CD4-positive, alpha-beta memory T cell (primary cell): ENCODE results near the gene IL17RD. TPM values are rescaled to one million over a fixed set of nuclear protein-coding genes. Genes with fewer than 3 reads are reported as not detected.

Source experiments
- CTCF ChIA-PET: fragments of 350-600 bp; sonication (Branson Sonifier 250); formaldehyde crosslinking; loops from one replicate; lab custom pipeline; 2021; ENCODE audit warnings: inconsistent platforms; ENCODE audit not compliant: partially characterized antibody; lab: Charles Lee
- POLR2A ChIA-PET: fragments of 350-600 bp; sonication (Branson Sonifier 250); formaldehyde crosslinking; loops from one replicate; lab custom pipeline; 2021; ENCODE audit not compliant: partially characterized antibody; lab: Charles Lee
- DNase-seq, 5 donors: peaks; one replicate each; pipeline versions ENCODE4 v3.0.0 to v3.0.0-alpha.2; 2020 to 2022; ENCODE audit warnings: mixed read lengths in 1 of 5
- H3K27ac ChIP-seq: one replicate; pipeline ENCODE4 v1.7.0; 2013; ENCODE audit warnings: low read depth, low read length
- H3K27me3 ChIP-seq: 2 replicates; pipeline ENCODE4 v1.7.0; 2013; ENCODE audit warnings: mild to moderate bottlenecking, low read length, moderate library complexity; ENCODE audit not compliant: insufficient read depth
- H3K36me3 ChIP-seq: 2 replicates; pipeline ENCODE4 v1.7.0; 2013; ENCODE audit warnings: mild to moderate bottlenecking, low read length, moderate library complexity; ENCODE audit not compliant: insufficient read depth
- H3K4me1 ChIP-seq: 2 replicates; pipeline ENCODE4 v1.7.0; 2013; ENCODE audit warnings: mild to moderate bottlenecking, low read length, moderate library complexity; ENCODE audit not compliant: insufficient read depth
- H3K4me3 ChIP-seq, 2 donors: one replicate each; pipeline ENCODE4 v1.7.0; 2013; ENCODE audit warnings: low read length in 2 of 2, mild to moderate bottlenecking in 1 of 2
- H3K9me3 ChIP-seq, 2 donors: one replicate each; pipeline ENCODE4 v1.7.0; 2013; ENCODE audit warnings: low read length in 2 of 2, control low read depth in 1 of 2; ENCODE audit not compliant: control insufficient read depth in 1 of 2
- H3K27ac Mint-ChIP-seq, 7 donors: one replicate each; pipeline ENCODE4 v1.8.0; 2020 to 2021; ENCODE audit warnings: mixed read lengths in 7 of 7, mild to moderate bottlenecking in 6 of 7, inconsistent platforms in 3 of 7, moderate library complexity in 3 of 7
- H3K27me3 Mint-ChIP-seq, 2 donors: one replicate each; pipeline ENCODE4 v1.8.0; 2020 to 2021; ENCODE audit warnings: mixed read lengths in 2 of 2
- H3K36me3 Mint-ChIP-seq, 2 donors: one replicate each; pipeline ENCODE4 v1.8.0; 2020 to 2021; ENCODE audit warnings: mixed read lengths in 2 of 2, inconsistent platforms in 1 of 2, mild to moderate bottlenecking in 1 of 2
- H3K4me1 Mint-ChIP-seq, 4 donors: one replicate each; pipeline ENCODE4 v1.8.0; 2020 to 2021; ENCODE audit warnings: mixed read lengths in 4 of 4, mild to moderate bottlenecking in 1 of 4
- H3K4me3 Mint-ChIP-seq, 8 donors: one replicate each; pipeline ENCODE4 v1.8.0; 2020 to 2021; ENCODE audit warnings: mixed read lengths in 8 of 8, mild to moderate bottlenecking in 7 of 8, moderate library complexity in 6 of 8, inconsistent platforms in 3 of 8
- H3K9me3 Mint-ChIP-seq, 8 donors: one replicate each; pipeline ENCODE4 v1.8.0; 2020 to 2021; ENCODE audit warnings: mixed read lengths in 8 of 8, mild to moderate bottlenecking in 5 of 8, inconsistent platforms in 3 of 8, moderate library complexity in 1 of 8
- intact Hi-C: fragments of 100-400 bp; cut with micrococcal nuclease; formaldehyde crosslinking; loops from one replicate; pipeline ENCODE4 v1.15.1; 2023
- polyA plus RNA-seq, 2 donors: library from polyadenylated mRNA; unstranded; fragments of 300-500 nt; fragmentation: Illumina TruSeq; gene quantifications; one replicate each; pipeline ENCODE4 v1.2.3, GENCODE V29; 2021
- total RNA-seq, 2 experiments: library from RNA; stranded (reverse); gene quantifications; one replicate each; pipeline ENCODE4 v1.2.3, GENCODE V29; 2021

The IL17RD gene
- total and polyA plus RNA-seq, 4 experiments from 2014 or later, result not detected

GRCh38 chr3:57078344-57078634 is 86.9 kb downstream of the IL17RD start:
- H3K4me3 Mint-ChIP-seq, result peak overlapping the region; percentile 66 to 82 (median 76)
- Histone ChIP-seq H3K4me1 (peaks cover 10% of the 10 kb centered on the region), H3K4me3 (peak overlapping the region in 1 of 2 donors; percentile 49), H3K36me3 (no peaks in the 10 kb centered on the region), H3K9me3 (no peaks in the 10 kb centered on the region), H3K27me3 (peaks cover 24% of the 10 kb centered on the region), H3K27ac (no peak overlapping the region)
- peak overlapping the region in 1 of 7 donors; percentile 46 for H3K27ac Mint-ChIP-seq
- ChIA-PET CTCF (no interaction called here), POLR2A (no interaction called here)
- H3K9me3 Mint-ChIP-seq, result no peaks in the 10 kb centered on the region
- intact Hi-C loops, result no loop called here
- peaks cover 0 to 3% of the 10 kb centered on the region in 2 donors for H3K36me3 Mint-ChIP-seq
- DNase-seq, result peak in 4 of 5 donors; percentile 13 to 26 (median 24)
- peaks cover 31 to 54% of the 10 kb centered on the region in 2 donors for H3K27me3 Mint-ChIP-seq
- peaks cover 3 to 22% (median 8%) of the 10 kb centered on the region in 4 donors for H3K4me1 Mint-ChIP-seq

GRCh38 chr3:57077630-57078343 is 87.4 kb downstream of the IL17RD start:
- CTCF ChIA-PET, result no interaction called here
- Mint-ChIP-seq H3K4me3 (peak overlapping the region; percentile 66 to 82 (median 76)), H3K27me3 (peaks cover 34 to 54% of the 10 kb centered on the region in 2 donors), H3K9me3 (no peaks in the 10 kb centered on the region), H3K36me3 (peaks cover 0 to 3% of the 10 kb centered on the region in 2 donors), H3K27ac (peak overlapping the region in 1 of 7 donors; percentile 46), H3K4me1 (peaks cover 3 to 22% (median 8%) of the 10 kb centered on the region in 4 donors)
- no peaks in the 10 kb centered on the region for H3K9me3 ChIP-seq
- H3K27ac ChIP-seq, result no peak overlapping the region
- POLR2A ChIA-PET, result no interaction called here
- peak overlapping the region in 1 of 2 donors; percentile 49 for H3K4me3 ChIP-seq
- H3K27me3 ChIP-seq, result peaks cover 24% of the 10 kb centered on the region
- no peaks in the 10 kb centered on the region for H3K36me3 ChIP-seq
- DNase-seq, result no peak
- H3K4me1 ChIP-seq, result peaks cover 10% of the 10 kb centered on the region
- intact Hi-C loops, result no loop called here

GRCh38 chr3:57076422-57076951 is 88.7 kb downstream of the IL17RD start:
- no peak for DNase-seq
- no peaks in the 10 kb centered on the region for H3K9me3 Mint-ChIP-seq
- Histone ChIP-seq H3K27me3 (peaks cover 24% of the 10 kb centered on the region), H3K4me1 (peaks cover 10% of the 10 kb centered on the region), H3K27ac (no peak overlapping the region), H3K36me3 (no peaks in the 10 kb centered on the region), H3K4me3 (no peak overlapping the region), H3K9me3 (no peaks in the 10 kb centered on the region)
- intact Hi-C loops, result no loop called here
- ChIA-PET CTCF (no interaction called here), POLR2A (no interaction called here)
- peaks cover 3 to 22% (median 8%) of the 10 kb centered on the region in 4 donors for H3K4me1 Mint-ChIP-seq
- peak overlapping the region in 1 of 7 donors; percentile 38 for H3K27ac Mint-ChIP-seq
- peaks cover 0 to 3% of the 10 kb centered on the region in 2 donors for H3K36me3 Mint-ChIP-seq
- H3K4me3 Mint-ChIP-seq, result no peak overlapping the region
- H3K27me3 Mint-ChIP-seq, result peaks cover 39 to 53% of the 10 kb centered on the region in 2 donors

GRCh38 chr3:57074135-57074534 is 91.0 kb downstream of the IL17RD start:
- H3K27me3 Mint-ChIP-seq, result peaks cover 45 to 50% of the 10 kb centered on the region in 2 donors
- intact Hi-C loops, result no loop called here
- no peak overlapping the region for H3K4me3 Mint-ChIP-seq

GRCh38 chr3:57073628-57074027 is 91.5 kb downstream of the IL17RD start:
- ChIA-PET CTCF (no interaction called here), POLR2A (no interaction called here)
- no peaks in the 10 kb centered on the region for H3K36me3 ChIP-seq
- no peak for DNase-seq
- intact Hi-C loops, result no loop called here
- no peak overlapping the region for H3K4me3 Mint-ChIP-seq
- no peaks in the 10 kb centered on the region for H3K9me3 ChIP-seq
- H3K27ac ChIP-seq, result no peak overlapping the region
- H3K27me3 Mint-ChIP-seq, result peaks cover 45 to 51% of the 10 kb centered on the region in 2 donors
- H3K27me3 ChIP-seq, result peaks cover 24% of the 10 kb centered on the region
- peak overlapping the region in 1 of 7 donors; percentile 21 for H3K27ac Mint-ChIP-seq
- no peak overlapping the region for H3K4me3 ChIP-seq
- H3K36me3 Mint-ChIP-seq, result peaks cover 0 to 3% of the 10 kb centered on the region in 2 donors
- H3K4me1 Mint-ChIP-seq, result peaks cover 3 to 14% (median 8%) of the 10 kb centered on the region in 4 donors
- peaks cover 0 to 4% (median 0%) of the 10 kb centered on the region in 8 donors for H3K9me3 Mint-ChIP-seq
- H3K4me1 ChIP-seq, result peaks cover 7% of the 10 kb centered on the region

More at GRCh38 chr3:57074135-57074534, 91.0 kb downstream of the IL17RD start:
- H3K27ac Mint-ChIP-seq, result no peak overlapping the region
- no peaks in the 10 kb centered on the region for H3K36me3 ChIP-seq
- no peak for DNase-seq
- H3K4me1 Mint-ChIP-seq, result peaks cover 3 to 14% (median 8%) of the 10 kb centered on the region in 4 donors
- peaks cover 0 to 4% (median 0%) of the 10 kb centered on the region in 8 donors for H3K9me3 Mint-ChIP-seq
- no peak overlapping the region for H3K4me3 ChIP-seq
- no peak overlapping the region for H3K27ac ChIP-seq
- ChIA-PET CTCF (no interaction called here), POLR2A (no interaction called here)
- no peaks in the 10 kb centered on the region for H3K9me3 ChIP-seq
- H3K4me1 ChIP-seq, result peaks cover 7% of the 10 kb centered on the region
- peaks cover 0 to 3% of the 10 kb centered on the region in 2 donors for H3K36me3 Mint-ChIP-seq
- peaks cover 24% of the 10 kb centered on the region for H3K27me3 ChIP-seq

- no peak overlapping the region for H3K4me3 Mint-ChIP-seq
- no peaks in the 10 kb centered on the region for H3K4me1 ChIP-seq
- H3K36me3 ChIP-seq, result no peaks in the 10 kb centered on the region
- H3K36me3 Mint-ChIP-seq, result no peaks in the 10 kb centered on the region
- POLR2A ChIA-PET, result no interaction called here
- CTCF ChIA-PET, result no interaction called here
- no peak overlapping the region for H3K27ac ChIP-seq
- H3K27me3 ChIP-seq, result no peaks in the 10 kb centered on the region
- intact Hi-C loops, result no loop called here
- no peak for DNase-seq
- H3K27ac Mint-ChIP-seq, result peak overlapping the region in 1 of 7 donors; percentile 60
- H3K4me3 ChIP-seq, result no peak overlapping the region
- H3K27me3 Mint-ChIP-seq, result peaks cover 22 to 28% of the 10 kb centered on the region in 2 donors
- no peaks in the 10 kb centered on the region for H3K9me3 ChIP-seq
- H3K9me3 Mint-ChIP-seq, result peaks cover 0 to 4% (median 0%) of the 10 kb centered on the region in 8 donors
- H3K4me1 Mint-ChIP-seq, result no peaks in the 10 kb centered on the region
Measured at GRCh38 chr3:57069503-57069902, 95.7 kb downstream of the IL17RD start.

GRCh38 chr3:57068437-57069089 is 96.6 kb downstream of the IL17RD start:
- H3K27ac ChIP-seq, result no peak overlapping the region
- ChIA-PET CTCF (no interaction called here), POLR2A (no interaction called here)
- no peaks in the 10 kb centered on the region for H3K9me3 ChIP-seq
- H3K4me1 ChIP-seq, result no peaks in the 10 kb centered on the region
- H3K36me3 ChIP-seq, result no peaks in the 10 kb centered on the region
- no peak for DNase-seq
- H3K4me3 ChIP-seq, result no peak overlapping the region
- H3K36me3 Mint-ChIP-seq, result no peaks in the 10 kb centered on the region
- intact Hi-C loops, result no loop called here
- H3K27me3 ChIP-seq, result no peaks in the 10 kb centered on the region
- H3K27ac Mint-ChIP-seq, result no peak overlapping the region
- H3K9me3 Mint-ChIP-seq, result peaks cover 0 to 4% (median 0%) of the 10 kb centered on the region in 8 donors
- H3K4me3 Mint-ChIP-seq, result no peak overlapping the region
- H3K4me1 Mint-ChIP-seq, result no peaks in the 10 kb centered on the region
- H3K27me3 Mint-ChIP-seq, result peaks cover 18 to 19% of the 10 kb centered on the region in 2 donors
